B cell (primary cell): Measurements from ENCODE around the gene PNISR. TPM values are rescaled to one million over a fixed set of nuclear protein-coding genes. Genes with fewer than 3 reads are reported as not detected.

Experiments
- ATAC-seq: fragments of 200-7000 bp; cut with Tn5 transposase; one replicate; pipeline ENCODE4 v1.10.0; 2021; ENCODE audit warnings: low read depth, mild to moderate bottlenecking, moderate number of reproducible peaks, moderate library complexity
- CTCF ChIA-PET: fragments of 350-600 bp; sonication (Branson Sonifier 250); formaldehyde crosslinking; loops from one replicate; lab custom pipeline; 2021; ENCODE audit warnings: antibody characterized with exemption, inconsistent platforms; lab: Charles Lee
- POLR2A ChIA-PET: fragments of 350-600 bp; sonication (Branson Sonifier 250); formaldehyde crosslinking; loops from one replicate; lab custom pipeline; 2021; ENCODE audit warnings: antibody characterized with exemption; lab: Charles Lee
- DNase-seq: peaks from one replicate; pipeline ENCODE4 v3.0.0; 2013
- H2AFZ ChIP-seq: 2 replicates; pipeline ENCODE4 v1.6.1; 2012; ENCODE audit warnings: mild to moderate bottlenecking, low read depth, low read length; ENCODE audit not compliant: insufficient read depth, poor library complexity, severe bottlenecking
- H3K27ac ChIP-seq, 2 donors: 1 replicate in 1 of 2; 2 replicates in 1 of 2; pipeline ENCODE4 v1.5.1; 2012 to 2013; ENCODE audit warnings: low read length in 2 of 2, mild to moderate bottlenecking in 2 of 2, moderate library complexity in 1 of 2
- H3K27me3 ChIP-seq, 4 experiments: fragments of 200-600 bp in 1 of 4; sonication (generic) in 1 of 4; replicated peaks in 1 of 4; 1 replicate in 2 of 4; 2 replicates in 2 of 4; pipeline versions ENCODE4 v1.6.1 to v1.7.0; 2013 to 2016; ENCODE audit warnings: low read length in 3 of 4, mild to moderate bottlenecking in 2 of 4, mixed read lengths in 1 of 4, moderate library complexity in 1 of 4; ENCODE audit not compliant: insufficient read depth in 4 of 4, control insufficient read depth in 3 of 4; ENCODE audit errors: control extremely low read depth in 1 of 4
- H3K36me3 ChIP-seq, 2 experiments: replicated peaks in 1 of 2; 1 replicate in 1 of 2; 2 replicates in 1 of 2; pipeline versions ENCODE4 v1.6.1 to v1.7.1; 2013; ENCODE audit warnings: low read length in 1 of 2; ENCODE audit not compliant: insufficient read depth in 2 of 2, control insufficient read depth in 1 of 2; ENCODE audit errors: control extremely low read depth in 1 of 2, extremely low read depth in 1 of 2
- H3K4me1 ChIP-seq, 2 donors: fragments of 200-600 bp in 1 of 2; sonication (generic) in 1 of 2; 1 replicate in 1 of 2; 2 replicates in 1 of 2; pipeline versions ENCODE4 v1.5.1 to v1.6.1; 2013 to 2017; ENCODE audit warnings: low read length in 2 of 2; ENCODE audit not compliant: control insufficient read depth in 2 of 2, insufficient read depth in 2 of 2
- H3K4me2 ChIP-seq: replicated peaks from 2 replicates; pipeline ENCODE3; 2012; ENCODE audit warnings: mild to moderate bottlenecking, low read depth, low read length; ENCODE audit not compliant: poor library complexity, severe bottlenecking
- H3K4me3 ChIP-seq, 5 experiments: fragments of 200-600 bp in 1 of 5; sonication (generic) in 1 of 5; 1 replicate in 3 of 5; 2 replicates in 2 of 5; pipeline versions ENCODE4 v1.5.1 to v1.7.0; 2011 to 2016; ENCODE audit warnings: low read length in 4 of 5, mild to moderate bottlenecking in 4 of 5, low read depth in 2 of 5, control low read depth in 1 of 5, moderate library complexity in 1 of 5; ENCODE audit not compliant: insufficient read depth in 1 of 5; ENCODE audit errors: control extremely low read depth in 1 of 5, extremely low read depth in 1 of 5
- H3K79me2 ChIP-seq: fragments of 200-600 bp; sonication (generic); one replicate; pipeline ENCODE4 v1.6.0; 2016; ENCODE audit warnings: low read length; ENCODE audit not compliant: control insufficient read depth, insufficient read depth
- H3K9ac ChIP-seq: fragments of 200-600 bp; sonication (generic); 2 replicates; pipeline ENCODE4 v1.6.1; 2017; ENCODE audit warnings: mild to moderate bottlenecking, low read length, moderate library complexity
- H3K9me3 ChIP-seq, 3 donors: one replicate each; pipeline versions ENCODE4 v1.6.1 to v1.7.1; 2013; ENCODE audit warnings: low read length in 2 of 3; ENCODE audit not compliant: control insufficient read depth in 2 of 3, insufficient read depth in 1 of 3; ENCODE audit errors: control extremely low read depth in 1 of 3
- H4K20me1 ChIP-seq: 2 replicates; pipeline ENCODE4 v1.6.0; 2012; ENCODE audit warnings: mild to moderate bottlenecking, low read length; ENCODE audit not compliant: insufficient read depth, control insufficient read depth, poor library complexity, severe bottlenecking
- H3K27ac Mint-ChIP-seq: one replicate; pipeline ENCODE4 v1.8.0; 2021; ENCODE audit warnings: mixed read lengths
- H3K27me3 Mint-ChIP-seq: one replicate; pipeline ENCODE4 v1.8.0; 2021; ENCODE audit warnings: mixed read lengths
- H3K4me1 Mint-ChIP-seq: one replicate; pipeline ENCODE4 v1.8.0; 2021; ENCODE audit warnings: mixed read lengths
- H3K4me3 Mint-ChIP-seq: one replicate; pipeline ENCODE4 v1.8.0; 2021; ENCODE audit warnings: mixed read lengths
- H3K9me3 Mint-ChIP-seq: one replicate; pipeline ENCODE4 v1.8.0; 2022; ENCODE audit warnings: mixed read lengths; ENCODE audit not compliant: insufficient read depth
- CTCF ChIP-seq: fragments of 200-600 bp; IDR thresholded peaks from one replicate; pipeline ENCODE4 v1.8.0; 2022; ENCODE audit warnings: antibody characterized with exemption, mild to moderate bottlenecking
- EZH2 ChIP-seq: IDR thresholded peaks from 2 replicates; pipeline ENCODE4 v1.6.1; 2012; ENCODE audit warnings: borderline replicate concordance, low read depth, mild to moderate bottlenecking, moderate library complexity, low read length; ENCODE audit not compliant: insufficient read depth, poor library complexity, severe bottlenecking
- WGBS: methylation state at CpG from one replicate; pipeline ENCODE4 v1.1.5; 2013; ENCODE audit warnings: missing lambda C conversion rate; ENCODE audit not compliant: insufficient coverage; 5-methylcytosine and 5-hydroxymethylcytosine counted together
- intact Hi-C: fragments of 100-400 bp; cut with micrococcal nuclease; formaldehyde crosslinking; loops from one replicate; pipeline ENCODE4 v1.10.0; 2022
- polyA plus RNA-seq: library from polyadenylated mRNA; depleted of rRNA; stranded (reverse); fragments of >200 nt; gene quantifications from 2 replicates; pipeline ENCODE4 v1.2.3, GENCODE V29; 2012
- total RNA-seq, 2 donors: library from RNA; stranded (reverse); fragments of 120-200 nt in 1 of 2; gene quantifications; 1 replicate in 1 of 2; 2 replicates in 1 of 2; pipeline versions ENCODE4 v1.2.3 to v1.2.4, GENCODE V29; 2013 to 2022

The PNISR gene
- total and polyA plus RNA-seq, 2 donors (not counting 1 experiment from before 2014, with no cell fraction given) = 84.5 to 403 TPM

- DNase-seq = no peak
- no peaks in the 10 kb centered on the region for H3K9me3 ChIP-seq
- peaks cover 42 to 53% of the 10 kb centered on the region in 2 donors for H3K4me1 ChIP-seq
- 100% methylated on average over 1 of the region's 5 CpGs for WGBS
- Mint-ChIP-seq H3K4me3 (peak overlapping the region; percentile 99), H3K27me3 (no peaks in the 10 kb centered on the region), H3K4me1 (peaks cover 65% of the 10 kb centered on the region), H3K9me3 (no peaks in the 10 kb centered on the region), H3K27ac (peak overlapping the region; percentile 67)
- ChIA-PET CTCF (interaction anchor here (0.6 to 2.3 kb wide), 3 partner anchors 10 to 144 kb away, joined by 3 to 11 read pairs (median 5); partner anchors contain the start of gene CCNC), POLR2A (interaction anchor here (0.6 kb wide), 1 partner anchor 31 kb away, joined by 3 read pairs; no protein-coding TSS in a partner anchor)
- peak overlapping the region; percentile 100 for H3K9ac ChIP-seq
- TF ChIP-seq EZH2 (no peak), CTCF (no peak)
- peak overlapping the region; percentile 97 to 100 for H3K27ac ChIP-seq
- peaks cover 56% of the 10 kb centered on the region for H4K20me1 ChIP-seq
- H3K4me3 ChIP-seq = peak overlapping the region; percentile 75 to 100 (median 99)
- H3K36me3 ChIP-seq = peaks cover 8 to 9% of the 10 kb centered on the region in 2 experiments
- no peaks in the 10 kb centered on the region for H3K27me3 ChIP-seq
- intact Hi-C loops = loop anchor here (2.0 to 5.0 kb wide), 2 partner anchors 61 to 477 kb away; partner anchors contain the start of gene FBXL4
- H3K4me2 ChIP-seq = peak overlapping the region; percentile 72
- H2AFZ ChIP-seq = no peak overlapping the region
- H3K79me2 ChIP-seq = peaks cover 75% of the 10 kb centered on the region
- no peak for ATAC-seq
Measured at GRCh38 chr6:99424022-99424421, 1.1 kb downstream of the PNISR start.

- Histone ChIP-seq H3K27ac (no peak overlapping the region), H2AFZ (no peak overlapping the region), H3K79me2 (peaks cover 84% of the 10 kb centered on the region), H3K4me3 (no peak overlapping the region), H3K27me3 (no peaks in the 10 kb centered on the region), H3K36me3 (peaks cover 8 to 9% of the 10 kb centered on the region in 2 experiments), H3K4me1 (peaks cover 44 to 60% of the 10 kb centered on the region in 2 donors), H3K4me2 (peak overlapping the region; percentile 72), H3K9ac (peak overlapping the region; percentile 100), H4K20me1 (peaks cover 67% of the 10 kb centered on the region), H3K9me3 (no peaks in the 10 kb centered on the region)
- TF ChIP-seq CTCF (no peak), EZH2 (no peak)
- Mint-ChIP-seq H3K4me3 (peak overlapping the region; percentile 99), H3K27ac (no peak overlapping the region), H3K9me3 (no peaks in the 10 kb centered on the region), H3K27me3 (no peaks in the 10 kb centered on the region), H3K4me1 (peaks cover 67% of the 10 kb centered on the region)
- CTCF ChIA-PET = interaction anchor here (1.4 kb wide), 1 partner anchor 145 kb away, joined by 4 read pairs; the partner anchor contains the start of gene CCNC
- intact Hi-C loops = loop anchor here (5.0 kb wide), 1 partner anchor 476 kb away; the partner anchor contains the start of gene FBXL4
- 100% methylated on average over 1 of the region's 6 CpGs for WGBS
- no peak for DNase-seq
- POLR2A ChIA-PET = interaction anchor here (0.7 kb wide), 1 partner anchor 36 kb away, joined by 8 read pairs; no protein-coding TSS in a partner anchor
- no peak for ATAC-seq
Measured at GRCh38 chr6:99422912-99423311, 2.2 kb downstream of the PNISR start.
